ENCODE data around the gene ICA1.

The ICA1 gene

DNA sequence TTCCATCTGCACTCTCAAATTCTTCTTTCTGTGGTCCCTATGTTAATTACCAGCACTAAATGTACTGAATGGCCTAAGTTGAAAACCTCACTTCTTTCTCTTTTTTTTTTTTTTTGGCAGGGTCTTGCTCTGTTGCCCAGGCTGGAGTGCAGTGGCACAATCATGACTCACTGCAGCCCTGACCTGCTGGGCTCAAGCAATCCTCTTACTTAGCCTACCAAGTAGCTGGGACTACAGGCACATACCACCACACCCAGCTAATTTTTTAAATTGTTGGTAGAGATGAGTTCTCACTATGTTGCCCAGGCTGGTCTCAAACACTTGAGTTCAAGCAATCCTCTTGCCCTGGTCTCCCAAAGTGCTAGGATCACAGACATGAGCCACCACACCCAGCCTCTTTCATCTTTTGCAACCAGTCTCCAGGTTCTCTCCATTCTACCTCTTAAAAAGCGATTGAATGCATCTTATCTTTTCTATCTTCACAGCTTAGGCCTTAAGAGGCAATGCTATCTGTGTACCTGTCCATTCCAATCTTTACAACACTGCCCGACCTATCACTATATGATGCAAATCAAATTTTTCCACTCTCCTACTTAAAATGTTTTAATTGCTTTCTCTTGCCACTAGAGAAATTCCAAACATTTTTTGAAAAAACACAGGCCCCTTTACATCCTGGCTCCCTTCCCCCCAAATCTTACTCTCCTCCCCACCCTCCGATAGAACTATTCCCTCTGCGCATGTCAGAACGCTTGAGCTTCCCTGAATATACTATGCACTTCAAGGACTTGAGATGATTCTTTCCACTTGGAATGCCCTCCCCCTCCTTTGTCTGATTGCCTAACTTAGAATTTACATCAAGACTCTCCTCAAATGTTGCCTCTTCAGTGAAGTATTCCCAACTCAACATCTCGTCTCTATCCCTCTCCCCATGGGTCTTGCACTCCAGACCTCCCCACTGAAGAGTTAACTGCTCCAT lies 6.0 kb downstream of the ICA1 start:
- no peak for TF ChIP-seq CTCF (IDR thresholded peaks at IDR 0.05; ENCODE audit: control insufficient read depth, insufficient read depth, low read depth, low read length, missing control alignments)
- H3K4me3 ChIP-seq (ENCODE audit: control insufficient read depth, low read depth, low read length) = no peak overlapping the region
- no peak for DNase-seq (ENCODE audit: low read depth)

- no peak for DNase-seq (ENCODE audit: low read depth)
- no peak for TF ChIP-seq CTCF (IDR thresholded peaks at IDR 0.05; ENCODE audit: control insufficient read depth, insufficient read depth, low read depth, low read length, missing control alignments)
- no peak overlapping the region for H3K4me3 ChIP-seq (ENCODE audit: control insufficient read depth, low read depth, low read length)
These were observed 7.3 kb downstream of the ICA1 start for GRCh38 chr7:8254667-8255066.

DNA sequence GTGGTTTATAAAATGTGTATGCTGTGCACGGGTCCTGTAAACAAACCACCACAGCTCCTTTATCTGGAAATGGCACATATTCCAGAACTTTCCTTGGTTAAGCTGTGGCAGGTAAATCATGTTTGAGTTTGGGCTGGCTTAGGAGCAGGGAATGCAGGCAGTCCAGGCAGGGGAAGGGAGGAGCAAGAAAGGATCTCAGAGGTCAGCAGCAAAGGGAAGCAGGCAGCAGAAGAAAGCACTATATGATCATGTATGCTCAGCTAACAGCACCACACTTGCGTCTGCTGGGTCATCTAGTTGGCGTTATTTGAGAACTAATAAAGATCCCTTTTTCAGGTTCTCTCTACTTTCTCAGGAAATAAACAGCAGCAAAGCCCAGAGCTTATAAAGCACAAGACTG lies 7.8 kb downstream of the ICA1 start:
- DNase-seq (ENCODE audit: low read depth) = no peak
- no peak for TF ChIP-seq CTCF (IDR thresholded peaks at IDR 0.05; ENCODE audit: control insufficient read depth, insufficient read depth, low read depth, low read length, missing control alignments)

DNA sequence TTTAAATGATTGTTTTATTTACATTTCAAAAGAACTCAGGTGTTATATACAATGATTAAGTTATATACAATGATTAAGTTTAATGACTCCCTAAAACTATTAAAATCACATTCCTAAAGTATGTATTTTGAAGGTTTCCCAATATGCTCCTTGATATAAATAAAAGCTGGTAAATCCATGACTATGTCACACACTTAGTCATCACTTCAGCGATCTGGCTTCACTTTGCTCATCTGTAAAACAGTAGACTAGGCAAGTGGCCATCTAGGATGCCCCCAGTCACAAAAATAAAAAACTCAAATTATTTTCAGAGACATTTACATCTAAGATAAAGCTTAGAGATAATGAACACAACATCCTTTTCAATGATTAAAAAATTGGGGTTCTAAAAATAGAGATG lies 10.8 kb downstream of the ICA1 start:
- no peak for TF ChIP-seq CTCF (IDR thresholded peaks at IDR 0.05; ENCODE audit: control insufficient read depth, insufficient read depth, low read depth, low read length, missing control alignments)
- H3K4me3 ChIP-seq (ENCODE audit: control insufficient read depth, low read depth, low read length) = no peak overlapping the region
- no peak for DNase-seq (ENCODE audit: low read depth)

More for the DNA sequence above, 7.8 kb downstream of the ICA1 start:
- H3K4me3 ChIP-seq (ENCODE audit: control insufficient read depth, low read depth, low read length) = no peak overlapping the region

- no peak for TF ChIP-seq CTCF (IDR thresholded peaks at IDR 0.05; ENCODE audit: control insufficient read depth, insufficient read depth, low read depth, low read length, missing control alignments)
- H3K4me3 ChIP-seq (ENCODE audit: control insufficient read depth, low read depth, low read length) = no peak overlapping the region
- DNase-seq (ENCODE audit: low read depth) = no peak
These were observed 11.4 kb downstream of the ICA1 start for GRCh38 chr7:8250547-8250946.

DNA sequence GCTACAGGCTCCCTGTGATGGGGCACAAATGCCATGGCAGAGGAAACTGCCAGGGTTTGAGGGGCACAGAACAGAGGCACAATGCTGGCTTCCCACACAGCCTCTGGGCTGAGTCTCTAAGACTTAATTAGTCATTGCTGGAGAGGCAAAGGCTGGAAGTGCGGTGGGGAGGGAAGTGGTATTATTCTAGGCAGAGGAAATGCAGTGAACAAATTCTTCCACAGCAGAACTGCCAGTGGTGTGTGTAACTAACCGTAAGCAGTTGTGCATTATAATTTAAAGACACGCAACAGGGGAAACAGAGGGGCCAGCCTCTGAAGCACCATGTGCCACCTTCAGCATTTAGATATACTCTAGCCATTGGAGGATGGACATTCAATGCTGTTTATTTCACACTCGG lies 12.8 kb downstream of the ICA1 start:
- DNase-seq (ENCODE audit: low read depth) = no peak
- H3K4me3 ChIP-seq (ENCODE audit: control insufficient read depth, low read depth, low read length) = no peak overlapping the region
- TF ChIP-seq CTCF (IDR thresholded peaks at IDR 0.05; ENCODE audit: control insufficient read depth, insufficient read depth, low read depth, low read length, missing control alignments) = no peak

Measured in AG09309 (cell line).